ENCODE results near the gene KIRREL3. TPM values are rescaled to one million over a fixed set of nuclear protein-coding genes. Genes with fewer than 3 reads are reported as not detected.

The KIRREL3 gene
- total RNA-seq, 1 experiment from 2014 or later: 2.2 TPM

- no peak for TF ChIP-seq EZH2 (IDR thresholded peaks at IDR 0.05; ENCODE audit: low read depth)
- no peak for TF ChIP-seq CTCF (conservative IDR thresholded peaks at IDR 0.05)
- Histone ChIP-seq H4K20me1 (ENCODE audit: insufficient read depth) (no peaks in the 10 kb centered on the region), H2AFZ (no peak overlapping the region), H3K4me1 (replicated peaks; ENCODE audit: insufficient read depth) (no peaks in the 10 kb centered on the region), H3K9me2 (ENCODE audit: insufficient read depth) (no peaks in the 10 kb centered on the region), H3F3A (ENCODE audit: insufficient read depth, low read depth) (no peaks in the 10 kb centered on the region), H3K9me3 (ENCODE audit: insufficient read depth, low read depth) (no peaks in the 10 kb centered on the region), H3K79me2 (ENCODE audit: low read depth) (no peaks in the 10 kb centered on the region), H3K4me2 (no peak overlapping the region), H3K27me3 (ENCODE audit: insufficient read depth, low read depth) (peaks cover 80% of the 10 kb centered on the region), H3K27ac (no peak overlapping the region), H3K36me3 (ENCODE audit: low read depth) (no peaks in the 10 kb centered on the region), H3K4me3 (no peak overlapping the region)
- no peak for DNase-seq
- ChIA-PET POLR2A (ENCODE audit: unreplicated experiment) (interaction anchor here (0.6 kb wide), 1 partner anchor 487 kb away, joined by 8 read pairs; no protein-coding TSS in a partner anchor), CTCF (interaction anchor here (0.7 kb wide), 1 partner anchor 35 kb away, joined by 3 read pairs; no protein-coding TSS in a partner anchor)
- intact Hi-C loops (cut with micrococcal nuclease; ENCODE audit: unreplicated experiment): no loop called here
- no TSS peak for BruUV-seq (replicated peaks)
Observed at GRCh38 chr11:126680700-126681099, 319.9 kb downstream of the KIRREL3 start.

- Histone ChIP-seq H3K9me2 (ENCODE audit: insufficient read depth) (no peaks in the 10 kb centered on the region), H3K9me3 (ENCODE audit: insufficient read depth, low read depth) (no peaks in the 10 kb centered on the region), H3K27ac (no peak overlapping the region), H3K36me3 (ENCODE audit: low read depth) (no peaks in the 10 kb centered on the region), H3K27me3 (ENCODE audit: insufficient read depth, low read depth) (peaks cover 78% of the 10 kb centered on the region), H3K4me3 (no peak overlapping the region), H4K20me1 (ENCODE audit: insufficient read depth) (no peaks in the 10 kb centered on the region), H3K4me2 (no peak overlapping the region), H2AFZ (no peak overlapping the region), H3K4me1 (replicated peaks; ENCODE audit: insufficient read depth) (no peaks in the 10 kb centered on the region), H3F3A (ENCODE audit: insufficient read depth, low read depth) (no peaks in the 10 kb centered on the region), H3K79me2 (ENCODE audit: low read depth) (no peaks in the 10 kb centered on the region)
- CTCF ChIA-PET: no interaction called here
- no TSS peak for BruUV-seq (replicated peaks)
- DNase-seq: no peak
- intact Hi-C loops (cut with micrococcal nuclease; ENCODE audit: unreplicated experiment): no loop called here
- POLR2A ChIA-PET (ENCODE audit: unreplicated experiment): interaction anchor here (0.6 kb wide), 1 partner anchor 488 kb away, joined by 8 read pairs; no protein-coding TSS in a partner anchor
- TF ChIP-seq EZH2 (IDR thresholded peaks at IDR 0.05; ENCODE audit: low read depth) (no peak), CTCF (conservative IDR thresholded peaks at IDR 0.05) (no peak)
Observed at GRCh38 chr11:126680131-126680530, 320.4 kb downstream of the KIRREL3 start.

GRCh38 chr11:126679033-126679432 lies 321.5 kb downstream of the KIRREL3 start:
- H3K79me2 ChIP-seq (ENCODE audit: low read depth): no peaks in the 10 kb centered on the region
- no peaks in the 10 kb centered on the region for H3K36me3 ChIP-seq (ENCODE audit: low read depth)
- no peaks in the 10 kb centered on the region for H3F3A ChIP-seq (ENCODE audit: insufficient read depth, low read depth)
- no peak for DNase-seq
- no TSS peak for BruUV-seq (replicated peaks)
- no peak overlapping the region for H3K4me3 ChIP-seq
- H3K27me3 ChIP-seq (ENCODE audit: insufficient read depth, low read depth): peaks cover 74% of the 10 kb centered on the region
- no peaks in the 10 kb centered on the region for H4K20me1 ChIP-seq (ENCODE audit: insufficient read depth)
- H3K9me2 ChIP-seq (ENCODE audit: insufficient read depth): no peaks in the 10 kb centered on the region
- no peak for TF ChIP-seq EZH2 (IDR thresholded peaks at IDR 0.05; ENCODE audit: low read depth)
- no peak for TF ChIP-seq CTCF (conservative IDR thresholded peaks at IDR 0.05)
- H2AFZ ChIP-seq: no peak overlapping the region
- CTCF ChIA-PET: no interaction called here
- POLR2A ChIA-PET (ENCODE audit: unreplicated experiment): no interaction called here
- H3K4me2 ChIP-seq: no peak overlapping the region
- intact Hi-C loops (cut with micrococcal nuclease; ENCODE audit: unreplicated experiment): no loop called here
- no peak overlapping the region for H3K27ac ChIP-seq
- no peaks in the 10 kb centered on the region for H3K4me1 ChIP-seq (replicated peaks; ENCODE audit: insufficient read depth)
- H3K9me3 ChIP-seq (ENCODE audit: insufficient read depth, low read depth): no peaks in the 10 kb centered on the region
